Measurements from ENCODE around the gene IFITM5.
A peak's percentile ranks its signal among the peaks of the same experiment; 100 is the strongest.

Gene IFITM5

DNA sequence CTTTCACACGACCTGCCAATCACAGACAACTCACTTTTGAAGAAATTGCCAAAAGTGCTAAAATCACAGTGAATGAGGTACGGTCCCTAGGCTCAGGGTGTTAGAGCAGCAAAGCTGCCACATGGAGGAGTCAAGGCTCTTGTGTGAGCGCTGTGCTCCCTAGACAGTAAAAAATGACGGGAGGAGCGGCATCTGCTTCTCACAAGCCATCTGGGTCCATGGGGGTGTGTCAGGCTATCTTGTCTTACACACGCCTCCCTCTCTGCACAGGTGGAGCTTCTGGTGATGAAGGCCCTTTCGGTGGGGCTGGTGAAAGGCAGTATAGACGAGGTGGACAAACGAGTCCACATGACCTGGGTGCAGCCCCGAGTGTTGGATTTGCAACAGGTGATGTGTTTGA, 47.8 kb downstream of the IFITM5 start:
- Histone ChIP-seq H2BK15ac (ENCODE audit: low read depth, poor library complexity, severe bottlenecking) (no peak overlapping the region), H2BK120ac (ENCODE audit: low read depth, low read length) (no peak overlapping the region), H2BK5ac (ENCODE audit: low read depth, low read length, poor library complexity, severe bottlenecking) (no peak overlapping the region), H3K18ac (ENCODE audit: low read depth in 1 of 2, low read length in 2 of 2) (no peak overlapping the region), H3K23ac (ENCODE audit: low read length in 2 of 2) (no peak overlapping the region), H3K4me2 (ENCODE audit: low read length, poor library complexity, severe bottlenecking) (no peak overlapping the region), H3K4ac (ENCODE audit: low read depth in 1 of 2, low read length in 2 of 2) (no peak overlapping the region), H3K27ac (ENCODE audit: low read length, poor library complexity, severe bottlenecking) (no peak overlapping the region), H3K4me1 (ENCODE audit: control insufficient read depth, insufficient read depth, low read depth, low read length) (no peaks in the 10 kb centered on the region), H3K14ac (ENCODE audit: low read length in 2 of 2) (no peak overlapping the region), H3K79me1 (replicated peaks; ENCODE audit: low read length, poor library complexity, severe bottlenecking) (peaks cover 10% of the 10 kb centered on the region), H3K36me3 (ENCODE audit: control insufficient read depth in 1 of 2, insufficient read depth in 2 of 2, low read depth in 1 of 2, low read length in 2 of 2) (peaks cover 50 to 73% of the 10 kb centered on the region in 2 experiments), H4K91ac (ENCODE audit: low read length) (no peak overlapping the region), H2AK5ac (ENCODE audit: low read length, severe bottlenecking) (no peak overlapping the region), H2BK12ac (ENCODE audit: low read length in 2 of 2) (no peak overlapping the region), H4K8ac (ENCODE audit: low read length) (no peak overlapping the region), H2AFZ (ENCODE audit: low read depth, low read length) (no peak overlapping the region), H3K4me3 (ENCODE audit: insufficient read depth in 1 of 2, low read depth in 1 of 2, low read length in 2 of 2) (no peak overlapping the region), H3K27me3 (ENCODE audit: control insufficient read depth in 1 of 2, insufficient read depth in 1 of 2, low read length in 2 of 2) (no peaks in the 10 kb centered on the region), H3K9ac (ENCODE audit: low read length) (no peak overlapping the region), H3K9me3 (ENCODE audit: control insufficient read depth, low read length) (no peaks in the 10 kb centered on the region)
- DNase-seq: no peak
- 93% methylated on average over 10 of the region's 10 CpGs for WGBS

DNA sequence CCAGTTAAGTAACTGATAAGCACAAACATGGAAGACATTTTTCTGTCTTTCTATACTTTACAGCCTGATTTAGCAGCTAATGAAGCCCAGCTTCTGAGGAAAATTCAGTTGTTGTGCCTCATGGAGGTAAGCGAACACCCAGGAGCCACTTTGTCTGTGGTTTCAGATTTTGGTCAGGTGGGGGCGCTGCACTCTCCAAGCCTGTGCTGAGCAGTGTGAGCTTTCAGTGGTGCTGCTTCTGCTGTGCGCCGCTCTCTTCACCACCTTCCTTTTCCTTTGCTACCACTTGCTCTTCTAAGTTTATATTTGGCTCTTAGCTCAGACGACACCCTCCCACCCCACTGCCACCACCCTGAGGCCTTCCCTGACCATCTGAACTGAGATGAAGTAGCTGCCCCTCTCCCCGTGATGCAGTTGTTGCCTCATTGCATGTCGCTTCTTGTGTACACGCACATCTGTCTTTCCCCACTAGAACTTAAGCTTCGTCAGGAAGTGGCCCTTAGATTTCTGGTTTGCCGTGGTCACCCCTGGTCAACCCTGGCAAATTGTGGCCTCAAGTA, 48.5 kb downstream of the IFITM5 start:
- H4K91ac ChIP-seq (ENCODE audit: low read length): no peak overlapping the region
- H3K9ac ChIP-seq (ENCODE audit: low read length): no peak overlapping the region
- no peak overlapping the region for H3K18ac ChIP-seq (ENCODE audit: low read depth in 1 of 2, low read length in 2 of 2)
- H3K4me2 ChIP-seq (ENCODE audit: low read length, poor library complexity, severe bottlenecking): no peak overlapping the region
- no peak overlapping the region for H4K8ac ChIP-seq (ENCODE audit: low read length)
- H2BK5ac ChIP-seq (ENCODE audit: low read depth, low read length, poor library complexity, severe bottlenecking): no peak overlapping the region
- H3K9me3 ChIP-seq (ENCODE audit: control insufficient read depth, low read length): no peaks in the 10 kb centered on the region
- H3K27ac ChIP-seq (ENCODE audit: low read length, poor library complexity, severe bottlenecking): no peak overlapping the region
- no peaks in the 10 kb centered on the region for H3K4me1 ChIP-seq (ENCODE audit: control insufficient read depth, insufficient read depth, low read depth, low read length)
- H2AFZ ChIP-seq (ENCODE audit: low read depth, low read length): no peak overlapping the region
- H2BK12ac ChIP-seq (ENCODE audit: low read length in 2 of 2): peak overlapping the region in 1 of 2 experiments; percentile 85
- no peak overlapping the region for H3K4me3 ChIP-seq (ENCODE audit: insufficient read depth in 1 of 2, low read depth in 1 of 2, low read length in 2 of 2)
- 79% methylated on average over 10 of the region's 10 CpGs for WGBS
- no peak overlapping the region for H2BK15ac ChIP-seq (ENCODE audit: low read depth, poor library complexity, severe bottlenecking)
- H3K36me3 ChIP-seq (ENCODE audit: control insufficient read depth in 1 of 2, insufficient read depth in 2 of 2, low read depth in 1 of 2, low read length in 2 of 2): peaks cover 56 to 80% of the 10 kb centered on the region in 2 experiments
- H2BK120ac ChIP-seq (ENCODE audit: low read depth, low read length): no peak overlapping the region
- peaks cover 13% of the 10 kb centered on the region for H3K79me1 ChIP-seq (replicated peaks; ENCODE audit: low read length, poor library complexity, severe bottlenecking)
- H3K23ac ChIP-seq (ENCODE audit: low read length in 2 of 2): no peak overlapping the region
- H2AK5ac ChIP-seq (ENCODE audit: low read length, severe bottlenecking): no peak overlapping the region
- no peaks in the 10 kb centered on the region for H3K27me3 ChIP-seq (ENCODE audit: control insufficient read depth in 1 of 2, insufficient read depth in 1 of 2, low read length in 2 of 2)
- peak; percentile 68 for DNase-seq
- no peak overlapping the region for H3K14ac ChIP-seq (ENCODE audit: low read length in 2 of 2)
- no peak overlapping the region for H3K4ac ChIP-seq (ENCODE audit: low read depth in 1 of 2, low read length in 2 of 2)

- Histone ChIP-seq H3K4me3 (ENCODE audit: insufficient read depth in 1 of 2, low read depth in 1 of 2, low read length in 2 of 2) (no peak overlapping the region), H3K27me3 (ENCODE audit: control insufficient read depth in 1 of 2, insufficient read depth in 1 of 2, low read length in 2 of 2) (no peaks in the 10 kb centered on the region), H2BK15ac (ENCODE audit: low read depth, poor library complexity, severe bottlenecking) (no peak overlapping the region), H4K91ac (ENCODE audit: low read length) (no peak overlapping the region), H3K4me2 (ENCODE audit: low read length, poor library complexity, severe bottlenecking) (no peak overlapping the region), H3K27ac (ENCODE audit: low read length, poor library complexity, severe bottlenecking) (no peak overlapping the region), H3K4me1 (ENCODE audit: control insufficient read depth, insufficient read depth, low read depth, low read length) (no peaks in the 10 kb centered on the region), H2BK5ac (ENCODE audit: low read depth, low read length, poor library complexity, severe bottlenecking) (no peak overlapping the region), H3K23ac (ENCODE audit: low read length in 2 of 2) (no peak overlapping the region), H3K9me3 (ENCODE audit: control insufficient read depth, low read length) (no peaks in the 10 kb centered on the region), H2BK12ac (ENCODE audit: low read length in 2 of 2) (no peak overlapping the region), H2AK5ac (ENCODE audit: low read length, severe bottlenecking) (no peak overlapping the region), H3K9ac (ENCODE audit: low read length) (no peak overlapping the region), H3K79me1 (replicated peaks; ENCODE audit: low read length, poor library complexity, severe bottlenecking) (peaks cover 15% of the 10 kb centered on the region), H3K14ac (ENCODE audit: low read length in 2 of 2) (no peak overlapping the region), H3K36me3 (ENCODE audit: control insufficient read depth in 1 of 2, insufficient read depth in 2 of 2, low read depth in 1 of 2, low read length in 2 of 2) (peaks cover 60 to 85% of the 10 kb centered on the region in 2 experiments), H3K4ac (ENCODE audit: low read depth in 1 of 2, low read length in 2 of 2) (no peak overlapping the region), H3K18ac (ENCODE audit: low read depth in 1 of 2, low read length in 2 of 2) (no peak overlapping the region), H2BK120ac (ENCODE audit: low read depth, low read length) (no peak overlapping the region), H2AFZ (ENCODE audit: low read depth, low read length) (no peak overlapping the region), H4K8ac (ENCODE audit: low read length) (no peak overlapping the region)
- no peak for DNase-seq
- 93% methylated on average over 4 of the region's 5 CpGs for WGBS
Measured at GRCh38 chr11:250274-250673, 49.1 kb downstream of the IFITM5 start.

GRCh38 chr11:249062-249461, 50.3 kb downstream of the IFITM5 start:
- H3K9ac ChIP-seq (ENCODE audit: low read length): no peak overlapping the region
- no peak overlapping the region for H3K18ac ChIP-seq (ENCODE audit: low read depth in 1 of 2, low read length in 2 of 2)
- H2AFZ ChIP-seq (ENCODE audit: low read depth, low read length): no peak overlapping the region
- H2BK12ac ChIP-seq (ENCODE audit: low read length in 2 of 2): no peak overlapping the region
- H2BK5ac ChIP-seq (ENCODE audit: low read depth, low read length, poor library complexity, severe bottlenecking): no peak overlapping the region
- DNase-seq: no peak
- H3K4me1 ChIP-seq (ENCODE audit: control insufficient read depth, insufficient read depth, low read depth, low read length): no peaks in the 10 kb centered on the region
- H3K14ac ChIP-seq (ENCODE audit: low read length in 2 of 2): no peak overlapping the region
- peaks cover 19% of the 10 kb centered on the region for H3K79me1 ChIP-seq (replicated peaks; ENCODE audit: low read length, poor library complexity, severe bottlenecking)
- H3K4ac ChIP-seq (ENCODE audit: low read depth in 1 of 2, low read length in 2 of 2): no peak overlapping the region
- no peak overlapping the region for H3K23ac ChIP-seq (ENCODE audit: low read length in 2 of 2)
- H3K4me3 ChIP-seq (ENCODE audit: insufficient read depth in 1 of 2, low read depth in 1 of 2, low read length in 2 of 2): no peak overlapping the region
- peaks cover 66 to 97% of the 10 kb centered on the region in 2 experiments for H3K36me3 ChIP-seq (ENCODE audit: control insufficient read depth in 1 of 2, insufficient read depth in 2 of 2, low read depth in 1 of 2, low read length in 2 of 2)
- H2AK5ac ChIP-seq (ENCODE audit: low read length, severe bottlenecking): no peak overlapping the region
- H3K4me2 ChIP-seq (ENCODE audit: low read length, poor library complexity, severe bottlenecking): no peak overlapping the region
- no peak overlapping the region for H4K8ac ChIP-seq (ENCODE audit: low read length)
- H4K91ac ChIP-seq (ENCODE audit: low read length): no peak overlapping the region
- H3K27me3 ChIP-seq (ENCODE audit: control insufficient read depth in 1 of 2, insufficient read depth in 1 of 2, low read length in 2 of 2): no peaks in the 10 kb centered on the region
- H3K27ac ChIP-seq (ENCODE audit: low read length, poor library complexity, severe bottlenecking): no peak overlapping the region
- no peak overlapping the region for H2BK120ac ChIP-seq (ENCODE audit: low read depth, low read length)
- H3K9me3 ChIP-seq (ENCODE audit: control insufficient read depth, low read length): no peaks in the 10 kb centered on the region
- no peak overlapping the region for H2BK15ac ChIP-seq (ENCODE audit: low read depth, poor library complexity, severe bottlenecking)
- WGBS: 85% methylated on average over 8 of the region's 8 CpGs
